Measurements from ENCODE around the gene F12. TPM values are rescaled to one million over a fixed set of nuclear protein-coding genes. Genes with fewer than 3 reads are reported as not detected.
A peak's percentile ranks its signal among the peaks of the same experiment; 100 is the strongest.
"Not testable (repeated sequence)": the region's sequence is repeated elsewhere in the genome, so short reads cannot be mapped to it uniquely, and the experiment has no call there.

The F12 gene
- total RNA-seq, 1 experiment from 2014 or later, result 2.4 TPM

GRCh38 chr5:177368869-177369644 lies 40.3 kb downstream of the F12 start:
- peak; percentile 47 for DNase-seq (ENCODE audit: low read depth)

- no peak for DNase-seq (ENCODE audit: low read depth)
Measured at GRCh38 chr5:177367981-177368868, 41.1 kb downstream of the F12 start.

GRCh38 chr5:177367323-177367848 lies 42.0 kb downstream of the F12 start:
- DNase-seq (ENCODE audit: low read depth), result no peak

- DNase-seq (ENCODE audit: low read depth), result peak; percentile 65
Measured at GRCh38 chr5:177366528-177367322, 42.6 kb downstream of the F12 start.

- no peak for DNase-seq (ENCODE audit: low read depth)
Measured at GRCh38 chr5:177365845-177366527, 43.4 kb downstream of the F12 start.

- peak; percentile 43 for DNase-seq (ENCODE audit: low read depth)
Measured at GRCh38 chr5:177364159-177364962, 45.0 kb downstream of the F12 start.

GRCh38 chr5:177363565-177363964 lies 45.8 kb downstream of the F12 start:
- DNase-seq (ENCODE audit: low read depth), result no peak

- DNase-seq (ENCODE audit: low read depth), result no peak
Measured at GRCh38 chr5:177362610-177363507, 46.5 kb downstream of the F12 start.

- no peak for DNase-seq (ENCODE audit: low read depth)
Measured at GRCh38 chr5:177362292-177362609, 47.1 kb downstream of the F12 start.

- DNase-seq (ENCODE audit: low read depth), result no peak
Measured at GRCh38 chr5:177361418-177362291, 47.7 kb downstream of the F12 start.

GRCh38 chr5:177360740-177361139 lies 48.6 kb downstream of the F12 start:
- not testable (repeated sequence) for DNase-seq (ENCODE audit: low read depth)

- DNase-seq (ENCODE audit: low read depth), result no peak
Measured at GRCh38 chr5:177359860-177360259, 49.5 kb downstream of the F12 start.

GRCh38 chr5:177359451-177359851 lies 49.9 kb downstream of the F12 start:
- DNase-seq (ENCODE audit: low read depth), result no peak

GRCh38 chr5:177358370-177358819 lies 51.0 kb downstream of the F12 start:
- DNase-seq (ENCODE audit: low read depth), result no peak

- peak; percentile 82 for DNase-seq (ENCODE audit: low read depth)
Measured at GRCh38 chr5:177357459-177358351, 51.7 kb downstream of the F12 start, which contains the start of gene RGS14. Gene RGS14, plus strand, starts transcription at chr5:177357924. Its CDS starts 101 bp downstream, at chr5:177358025.

GRCh38 chr5:177357146-177357458 lies 52.3 kb downstream of the F12 start:
- DNase-seq (ENCODE audit: low read depth), result no peak

GRCh38 chr5:177356746-177357145 lies 52.6 kb downstream of the F12 start:
- DNase-seq (ENCODE audit: low read depth), result no peak

GRCh38 chr5:177355868-177356168 lies 53.5 kb downstream of the F12 start:
- no peak for DNase-seq (ENCODE audit: low read depth)

Measured in M059J (cell line).